ENCODE measurements around the gene HERC3. TPM values are rescaled to one million over a fixed set of nuclear protein-coding genes. Genes with fewer than 3 reads are reported as not detected.

Gene HERC3
- total RNA-seq, 1 donor, result 50.2 TPM

DNA sequence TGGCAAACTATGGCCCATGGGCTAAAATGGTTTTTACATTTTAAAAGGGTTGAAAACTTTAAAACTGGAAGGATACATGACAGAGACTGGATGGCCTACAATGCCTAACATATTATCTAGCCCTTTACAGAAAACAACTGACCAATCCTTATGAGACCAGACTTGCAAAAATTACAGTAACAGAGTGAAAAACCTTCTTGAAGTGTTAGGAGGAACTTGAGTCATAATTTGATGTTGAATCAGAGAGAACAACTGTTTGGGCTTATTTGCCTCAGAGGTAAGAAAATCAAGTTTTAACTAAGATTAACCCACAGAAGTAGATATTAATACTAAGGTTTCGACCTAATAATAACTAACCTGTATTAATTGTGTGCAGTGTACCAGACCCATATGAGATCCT is 117.7 kb downstream of the HERC3 start:
- Histone ChIP-seq H3K27me3 (ENCODE audit: insufficient read depth, low read length) (no peaks in the 10 kb centered on the region), H3K4me3 (ENCODE audit: low read length) (no peak overlapping the region), H3K9me3 (ENCODE audit: low read depth, low read length) (no peaks in the 10 kb centered on the region), H3K4me1 (ENCODE audit: insufficient read depth, low read length) (no peaks in the 10 kb centered on the region)

DNA sequence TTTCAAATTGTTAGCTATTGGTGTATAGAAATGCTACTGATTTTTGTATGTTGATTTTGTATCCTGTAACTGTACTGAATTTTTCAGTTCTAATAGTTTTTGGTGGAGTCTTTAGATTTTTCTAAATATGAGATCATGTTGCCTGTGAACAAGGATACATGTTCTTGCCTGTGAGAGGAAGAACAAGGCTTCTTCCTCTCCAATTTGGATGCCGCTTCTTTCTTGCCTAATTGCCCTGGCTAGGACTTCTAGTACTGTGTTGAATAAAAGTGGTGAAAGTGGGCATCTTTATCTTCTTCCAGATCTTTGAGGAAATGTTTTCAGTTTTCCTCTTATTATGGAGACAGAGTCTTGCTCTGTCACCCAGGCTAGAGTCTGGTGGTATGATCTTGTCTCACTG is 121.5 kb downstream of the HERC3 start:
- H3K4me1 ChIP-seq (ENCODE audit: insufficient read depth, low read length), result peaks cover 6% of the 10 kb centered on the region
- H3K27me3 ChIP-seq (ENCODE audit: insufficient read depth, low read length), result no peaks in the 10 kb centered on the region
- H3K4me3 ChIP-seq (ENCODE audit: low read length), result no peak overlapping the region
- peaks cover 18% of the 10 kb centered on the region for H3K9me3 ChIP-seq (ENCODE audit: low read depth, low read length)

DNA sequence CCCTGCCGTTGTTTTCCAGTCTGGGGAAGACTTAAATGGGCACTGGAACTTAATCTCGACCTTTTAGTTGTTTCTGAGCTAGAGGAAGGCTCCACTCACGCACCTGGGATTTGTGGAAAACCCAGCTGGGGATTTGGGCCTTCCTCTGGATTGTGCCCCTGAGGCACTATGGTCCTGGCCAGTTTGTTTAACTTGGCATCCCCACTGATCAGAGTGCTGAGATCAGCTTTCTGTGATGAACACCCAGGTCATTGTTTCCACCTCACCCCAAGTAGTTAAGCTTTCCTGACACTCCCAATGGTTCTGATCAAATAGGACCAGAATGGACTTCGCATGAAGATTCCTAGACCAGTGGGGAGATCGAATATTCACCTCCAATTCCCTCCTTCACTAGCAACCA is 125.8 kb downstream of the HERC3 start:
- H3K9me3 ChIP-seq (ENCODE audit: low read depth, low read length), result peaks cover 18% of the 10 kb centered on the region
- peaks cover 10% of the 10 kb centered on the region for H3K4me1 ChIP-seq (ENCODE audit: insufficient read depth, low read length)
- H3K4me3 ChIP-seq (ENCODE audit: low read length), result no peak overlapping the region
- H3K27me3 ChIP-seq (ENCODE audit: insufficient read depth, low read length), result no peaks in the 10 kb centered on the region

DNA sequence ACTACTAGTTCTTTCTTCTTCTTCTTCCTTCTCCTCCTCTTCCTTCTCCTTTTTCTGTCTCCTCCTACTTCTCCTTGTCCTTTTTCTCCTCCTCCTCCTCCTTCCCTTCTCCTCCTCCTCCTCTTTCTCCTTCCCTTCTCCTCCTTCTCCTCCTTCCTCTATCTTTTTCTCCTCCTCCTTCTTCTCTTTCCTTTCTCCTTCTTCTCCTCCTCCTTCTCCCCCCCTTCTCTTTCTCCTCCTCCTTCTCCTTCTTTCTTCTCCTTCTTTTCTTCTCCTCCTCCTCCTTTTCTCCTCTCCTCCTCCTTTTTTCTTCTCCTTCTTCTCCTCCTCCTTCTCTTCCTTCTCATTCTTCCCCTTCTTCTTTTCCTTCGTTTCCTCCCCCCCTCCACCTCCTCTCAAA is 127.1 kb downstream of the HERC3 start:
- H3K4me3 ChIP-seq (ENCODE audit: low read length), result no peak overlapping the region
- peaks cover 10% of the 10 kb centered on the region for H3K4me1 ChIP-seq (ENCODE audit: insufficient read depth, low read length)
- H3K9me3 ChIP-seq (ENCODE audit: low read depth, low read length), result peaks cover 18% of the 10 kb centered on the region
- H3K27me3 ChIP-seq (ENCODE audit: insufficient read depth, low read length), result no peaks in the 10 kb centered on the region

DNA sequence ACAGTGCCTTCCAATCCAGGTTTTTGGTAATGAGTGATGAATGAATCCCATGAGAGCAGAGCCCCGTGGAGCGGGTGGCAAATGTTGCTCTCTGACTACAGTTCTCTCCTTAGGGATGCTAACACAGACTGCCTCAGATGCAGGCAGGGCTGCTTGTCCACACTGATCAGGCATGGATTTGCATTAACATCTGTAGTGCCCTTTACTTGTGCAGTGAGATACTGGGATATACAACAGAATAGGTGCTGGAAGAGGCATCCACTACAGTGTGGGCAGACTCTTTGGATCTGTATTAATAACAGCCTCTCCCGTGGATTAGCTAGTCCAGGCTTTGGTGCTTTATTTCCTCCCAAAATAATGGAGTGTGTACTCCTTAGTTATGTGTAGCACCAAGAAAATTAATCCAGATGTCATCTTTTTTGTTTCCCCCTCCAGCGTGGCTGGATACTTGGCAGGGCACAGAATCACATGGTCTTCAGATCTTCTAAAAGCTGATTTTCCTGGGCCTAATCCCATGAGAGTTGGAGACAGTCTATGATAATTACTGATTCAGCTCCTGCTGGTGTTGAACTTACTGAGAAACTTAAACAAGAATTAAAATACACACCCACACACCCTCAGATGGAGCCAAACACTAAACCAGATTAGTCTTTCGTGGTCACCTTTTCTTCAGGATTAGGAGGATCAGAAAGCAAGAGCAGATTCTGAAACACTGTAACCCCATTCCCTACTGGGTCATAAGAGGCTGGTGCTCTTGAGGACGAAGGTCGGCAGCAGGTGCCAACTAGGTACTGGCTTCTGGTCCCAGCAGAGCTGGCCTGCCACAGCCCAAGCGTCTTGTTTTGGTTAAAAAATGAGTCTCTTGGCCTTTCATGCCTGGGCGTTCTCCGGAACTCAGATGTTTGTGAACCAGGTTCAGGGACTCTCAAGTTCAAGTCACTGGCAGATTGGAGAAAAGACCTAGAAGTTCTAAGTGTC is 128.5 kb downstream of the HERC3 start:
- peaks cover 18% of the 10 kb centered on the region for H3K9me3 ChIP-seq (ENCODE audit: low read depth, low read length)
- H3K27me3 ChIP-seq (ENCODE audit: insufficient read depth, low read length), result no peaks in the 10 kb centered on the region
- no peak overlapping the region for H3K4me3 ChIP-seq (ENCODE audit: low read length)

DNA sequence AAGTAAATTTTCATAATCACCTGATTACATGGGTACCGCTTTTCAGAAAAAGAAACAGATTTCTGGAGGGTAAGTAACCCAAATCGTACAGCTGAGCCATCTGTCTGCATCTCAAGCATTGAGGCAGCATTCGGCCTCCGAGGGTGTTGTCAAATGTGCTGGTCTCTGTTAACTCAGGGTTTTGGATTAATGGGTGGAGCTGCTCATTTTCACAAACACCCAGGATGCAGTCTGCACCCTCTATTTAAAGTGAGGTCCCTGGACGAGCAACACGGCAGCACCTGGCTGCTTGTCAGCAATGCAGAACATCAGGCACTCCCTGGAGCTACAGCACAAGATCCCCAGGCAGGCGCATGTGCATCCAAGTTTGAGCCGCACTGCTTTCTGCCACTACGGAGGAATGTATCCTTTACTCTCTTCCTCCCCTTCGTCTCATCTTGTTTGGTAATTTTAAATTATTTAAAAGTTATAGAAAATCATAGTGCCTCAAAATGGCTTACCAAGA is 130.0 kb downstream of the HERC3 start:
- Histone ChIP-seq H3K9me3 (ENCODE audit: low read depth, low read length) (peaks cover 4% of the 10 kb centered on the region), H3K4me3 (ENCODE audit: low read length) (no peak overlapping the region), H3K27me3 (ENCODE audit: insufficient read depth, low read length) (no peaks in the 10 kb centered on the region), H3K4me1 (ENCODE audit: insufficient read depth, low read length) (peaks cover 10% of the 10 kb centered on the region)

More for the DNA sequence above, 128.5 kb downstream of the HERC3 start:
- peaks cover 10% of the 10 kb centered on the region for H3K4me1 ChIP-seq (ENCODE audit: insufficient read depth, low read length)

DNA sequence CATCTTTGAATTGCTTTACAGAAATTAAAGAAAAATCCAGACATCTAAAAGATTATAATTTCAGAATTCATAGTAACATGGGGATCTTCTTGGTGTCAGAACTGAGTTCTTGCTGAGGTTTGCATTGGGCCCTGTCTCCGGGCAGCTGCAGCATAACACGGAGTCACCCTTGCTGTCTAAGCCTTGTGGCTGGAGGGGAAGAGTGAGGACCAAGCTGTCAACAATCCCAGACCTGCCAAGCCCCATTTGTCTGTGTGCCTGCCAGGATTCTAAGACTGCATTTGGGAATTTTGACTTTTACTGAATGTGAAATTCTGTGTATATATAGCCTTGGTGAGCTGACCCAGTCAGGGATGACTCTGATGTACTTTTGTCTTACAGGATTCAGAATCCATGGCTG is 130.5 kb downstream of the HERC3 start:
- Histone ChIP-seq H3K4me3 (ENCODE audit: low read length) (no peak overlapping the region), H3K9me3 (ENCODE audit: low read depth, low read length) (no peaks in the 10 kb centered on the region), H3K27me3 (ENCODE audit: insufficient read depth, low read length) (no peaks in the 10 kb centered on the region), H3K4me1 (ENCODE audit: insufficient read depth, low read length) (peaks cover 10% of the 10 kb centered on the region)

DNA sequence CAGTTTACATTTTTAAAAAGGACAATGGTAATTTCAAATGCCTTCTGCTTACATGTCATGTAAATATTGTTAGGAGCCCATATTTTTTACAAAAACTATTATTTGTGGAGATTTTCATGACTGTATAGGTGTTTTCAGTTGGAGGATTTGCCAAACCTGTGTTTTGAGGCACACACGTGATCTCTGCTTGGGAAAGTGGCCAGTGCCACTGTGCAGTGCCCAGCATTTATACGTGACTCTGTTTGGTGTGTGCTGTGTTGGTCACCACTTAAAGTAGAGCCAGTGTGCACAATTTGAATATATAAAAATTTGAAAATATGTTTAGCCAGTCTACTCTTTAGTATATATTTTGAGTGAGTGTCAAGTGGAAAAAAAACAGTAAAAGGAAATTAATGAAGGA is 132.1 kb downstream of the HERC3 start:
- Histone ChIP-seq H3K9me3 (ENCODE audit: low read depth, low read length) (no peaks in the 10 kb centered on the region), H3K27me3 (ENCODE audit: insufficient read depth, low read length) (no peaks in the 10 kb centered on the region), H3K4me3 (ENCODE audit: low read length) (no peak overlapping the region), H3K4me1 (ENCODE audit: insufficient read depth, low read length) (no peaks in the 10 kb centered on the region)

DNA sequence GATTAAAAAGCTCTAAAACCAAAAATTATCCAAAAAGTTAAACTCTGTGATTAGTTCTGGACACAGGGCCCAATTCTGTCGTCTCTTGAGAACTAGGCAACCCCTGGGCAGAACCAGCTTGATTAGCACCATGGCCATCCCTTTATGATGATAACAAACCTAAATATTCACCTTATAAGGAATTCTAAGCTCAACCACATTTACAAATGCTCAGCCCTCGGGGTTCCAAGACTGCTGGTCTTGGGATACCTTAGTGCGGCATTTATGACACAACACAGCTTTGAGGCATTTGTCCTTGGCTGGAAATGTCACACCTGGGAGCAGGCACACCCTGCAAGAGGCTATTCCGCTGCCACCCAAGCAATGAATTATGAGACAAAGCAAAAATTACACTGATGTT is 132.9 kb downstream of the HERC3 start:
- H3K9me3 ChIP-seq (ENCODE audit: low read depth, low read length), result no peaks in the 10 kb centered on the region
- no peaks in the 10 kb centered on the region for H3K4me1 ChIP-seq (ENCODE audit: insufficient read depth, low read length)
- no peak overlapping the region for H3K4me3 ChIP-seq (ENCODE audit: low read length)
- no peaks in the 10 kb centered on the region for H3K27me3 ChIP-seq (ENCODE audit: insufficient read depth, low read length)

DNA sequence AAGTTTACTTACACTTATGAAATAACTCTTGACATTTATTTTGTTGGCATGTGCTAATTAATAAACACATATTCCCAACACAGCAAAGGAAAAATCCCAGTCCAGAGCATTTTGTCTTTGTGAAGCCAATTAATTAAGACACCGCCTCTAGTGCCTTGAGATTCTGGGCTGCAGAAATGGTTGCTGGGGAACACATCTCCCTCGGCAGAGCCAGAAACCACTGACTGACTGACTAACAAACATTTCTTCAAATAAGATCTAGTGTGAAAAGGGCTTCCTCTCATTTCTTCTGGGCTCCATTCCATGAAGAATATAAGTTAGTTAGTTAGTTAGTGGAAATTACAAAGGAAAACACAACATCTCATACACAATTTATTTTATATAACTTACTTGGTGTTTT is 133.7 kb downstream of the HERC3 start:
- Histone ChIP-seq H3K4me1 (ENCODE audit: insufficient read depth, low read length) (no peaks in the 10 kb centered on the region), H3K4me3 (ENCODE audit: low read length) (no peak overlapping the region), H3K9me3 (ENCODE audit: low read depth, low read length) (no peaks in the 10 kb centered on the region), H3K27me3 (ENCODE audit: insufficient read depth, low read length) (no peaks in the 10 kb centered on the region)

DNA sequence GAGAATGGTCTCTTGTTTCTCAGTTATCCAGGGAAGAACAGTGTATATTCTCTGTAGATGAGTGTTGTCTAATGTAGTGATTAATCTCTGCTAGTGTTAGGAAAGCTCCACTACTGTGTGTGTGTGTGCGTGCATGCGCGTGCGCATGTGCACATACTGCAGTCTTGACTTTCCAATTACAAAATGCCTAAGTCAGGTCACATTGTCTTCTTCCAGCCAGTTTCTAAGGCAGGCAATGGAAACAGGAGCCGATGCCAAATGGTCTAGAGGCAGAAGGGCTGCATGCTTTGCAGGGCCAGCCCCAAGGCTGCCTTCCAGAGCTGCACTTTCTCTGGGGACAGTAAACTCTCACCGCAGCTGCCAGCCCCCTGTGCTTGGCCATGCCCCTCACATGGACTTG is 135.9 kb downstream of the HERC3 start:
- H3K27me3 ChIP-seq (ENCODE audit: insufficient read depth, low read length), result no peaks in the 10 kb centered on the region
- H3K4me3 ChIP-seq (ENCODE audit: low read length), result no peak overlapping the region
- no peaks in the 10 kb centered on the region for H3K9me3 ChIP-seq (ENCODE audit: low read depth, low read length)
- H3K4me1 ChIP-seq (ENCODE audit: insufficient read depth, low read length), result no peaks in the 10 kb centered on the region

DNA sequence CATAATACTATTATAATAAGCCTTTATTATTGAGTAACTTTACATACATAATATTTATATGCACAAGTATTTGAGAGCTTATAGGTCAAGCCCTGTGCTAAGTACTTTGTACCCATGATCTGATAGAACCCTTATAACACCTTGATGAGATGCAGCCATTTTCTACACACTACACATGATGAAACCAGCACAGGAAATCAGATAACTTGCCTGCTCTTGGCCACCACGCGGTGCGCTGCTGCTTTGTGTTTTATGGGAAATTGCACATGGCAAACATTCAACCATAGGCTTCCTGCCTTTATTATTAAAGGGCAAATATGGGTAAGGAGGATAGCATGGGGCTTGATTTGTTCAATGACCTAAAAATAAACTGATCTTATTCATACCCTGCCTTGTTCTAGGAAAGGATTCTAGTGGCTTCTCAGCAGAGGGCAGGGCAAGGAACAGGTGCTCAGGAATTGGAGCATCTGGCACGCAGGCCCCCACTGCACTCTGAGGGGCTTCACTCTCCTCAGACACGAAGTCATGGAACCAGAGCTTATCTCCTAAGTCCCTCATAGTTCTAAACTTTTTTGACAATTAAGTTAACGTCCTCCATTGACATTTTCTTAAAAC is 137.0 kb downstream of the HERC3 start:
- no peaks in the 10 kb centered on the region for H3K9me3 ChIP-seq (ENCODE audit: low read depth, low read length)
- H3K27me3 ChIP-seq (ENCODE audit: insufficient read depth, low read length), result no peaks in the 10 kb centered on the region
- no peaks in the 10 kb centered on the region for H3K4me1 ChIP-seq (ENCODE audit: insufficient read depth, low read length)
- no peak overlapping the region for H3K4me3 ChIP-seq (ENCODE audit: low read length)

DNA sequence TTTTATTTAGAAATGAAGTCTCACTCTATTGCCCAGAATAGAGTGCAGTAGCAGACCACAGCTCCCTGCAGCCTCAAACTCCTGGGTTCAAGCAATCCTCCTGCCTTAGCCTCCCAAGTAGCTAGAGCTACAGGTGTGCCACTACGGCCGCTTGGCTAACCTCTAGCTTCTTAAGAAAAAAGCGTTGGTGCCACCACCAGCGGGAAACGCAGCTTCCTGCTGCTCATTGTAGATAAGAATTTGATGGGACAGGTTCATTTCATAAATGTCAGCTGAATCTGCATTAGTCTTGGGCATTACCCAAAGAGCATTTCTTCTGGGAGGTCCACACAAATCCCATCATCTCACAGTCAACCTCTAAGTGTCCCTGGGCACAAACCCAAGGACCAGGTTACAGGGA is 138.5 kb downstream of the HERC3 start:
- Histone ChIP-seq H3K4me3 (ENCODE audit: low read length) (no peak overlapping the region), H3K9me3 (ENCODE audit: low read depth, low read length) (no peaks in the 10 kb centered on the region), H3K4me1 (ENCODE audit: insufficient read depth, low read length) (no peaks in the 10 kb centered on the region), H3K27me3 (ENCODE audit: insufficient read depth, low read length) (no peaks in the 10 kb centered on the region)

DNA sequence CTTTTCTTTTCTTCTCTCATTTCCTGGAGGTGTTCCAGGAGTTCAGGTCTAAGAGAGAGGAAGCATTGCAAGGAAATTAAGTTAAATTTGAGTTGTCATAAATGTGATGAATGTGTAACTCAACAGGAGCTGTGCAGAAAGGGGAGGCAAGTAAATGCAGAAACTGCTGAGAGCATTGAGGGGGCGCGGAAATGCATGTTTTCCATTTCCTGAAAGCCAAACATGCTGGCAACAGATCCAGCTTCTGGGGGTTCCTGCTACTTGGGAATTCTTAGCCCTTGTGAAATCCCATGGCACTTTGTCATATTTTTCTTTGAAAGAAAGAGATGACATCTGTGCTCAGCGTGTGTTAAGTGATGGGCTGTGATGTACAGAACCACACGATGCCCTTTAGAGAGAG is 139.1 kb downstream of the HERC3 start:
- Histone ChIP-seq H3K4me1 (ENCODE audit: insufficient read depth, low read length) (no peaks in the 10 kb centered on the region), H3K4me3 (ENCODE audit: low read length) (no peak overlapping the region)

DNA sequence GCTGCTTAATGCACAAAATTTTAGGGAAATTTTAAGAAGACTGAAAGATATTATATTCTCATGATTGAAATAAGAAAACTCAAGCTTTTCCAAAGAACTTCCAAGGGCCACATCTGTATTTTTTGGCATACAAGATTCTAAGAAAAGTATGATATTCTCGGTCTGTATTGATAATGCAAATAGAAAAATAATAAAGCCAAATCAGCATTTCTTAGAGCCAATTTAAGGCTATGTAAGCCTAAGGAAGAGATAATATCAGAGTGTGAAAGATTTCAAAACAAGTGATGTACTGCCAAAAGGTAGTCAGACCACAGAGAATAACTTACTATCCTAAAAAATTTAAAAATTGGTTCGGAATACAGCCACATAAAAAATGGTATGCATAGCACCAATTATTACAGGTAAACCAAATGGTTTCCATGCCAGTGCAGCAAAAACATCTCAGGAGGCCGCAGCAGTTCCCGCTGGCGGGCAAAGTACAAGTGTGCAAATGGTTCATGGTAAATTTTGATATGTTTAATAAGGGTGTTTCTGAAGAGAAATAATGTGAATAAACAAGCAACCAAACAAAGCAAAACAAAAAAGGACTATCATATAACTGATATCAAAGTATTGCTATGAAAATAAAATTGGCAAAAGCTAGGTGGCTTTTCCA is 140.6 kb downstream of the HERC3 start:
- peaks cover 8% of the 10 kb centered on the region for H3K4me1 ChIP-seq (ENCODE audit: insufficient read depth, low read length)
- no peak overlapping the region for H3K4me3 ChIP-seq (ENCODE audit: low read length)
- no peaks in the 10 kb centered on the region for H3K27me3 ChIP-seq (ENCODE audit: insufficient read depth, low read length)
- no peaks in the 10 kb centered on the region for H3K9me3 ChIP-seq (ENCODE audit: low read depth, low read length)

More for the DNA sequence above, 139.1 kb downstream of the HERC3 start:
- H3K9me3 ChIP-seq (ENCODE audit: low read depth, low read length), result no peaks in the 10 kb centered on the region
- no peaks in the 10 kb centered on the region for H3K27me3 ChIP-seq (ENCODE audit: insufficient read depth, low read length)
